GM13976 (cell line): ENCODE data around the gene CTBP1.

ENCODE experiments used
- DNase-seq: peaks from one replicate; pipeline ENCODE4 v3.0.0; 2012; ENCODE audit warnings: low spot score
- CTCF ChIP-seq: IDR thresholded peaks from 2 replicates; pipeline ENCODE4 v1.5.1; 2012; ENCODE audit warnings: borderline replicate concordance, mild to moderate bottlenecking; ENCODE audit not compliant: insufficient read depth; ENCODE audit errors: extremely low read depth, missing control alignments, control extremely low read depth
- in situ Hi-C: fragments of 300-500 bp; cut with MboI; formaldehyde crosslinking; loops from one replicate; pipeline ENCODE4 v1.12.0; 2022; ENCODE audit warnings: low sequenced_read_pairs, mixed read lengths, inconsistent platforms; ENCODE audit not compliant: unreplicated experiment

The CTBP1 gene

GRCh38 chr4:1231637-1232360 lies 17.1 kb downstream of the CTBP1 start:
- DNase-seq, result no peak
- TF ChIP-seq CTCF, result no peak
- in situ Hi-C loops, result no loop called here

GRCh38 chr4:1230971-1231636 lies 17.8 kb downstream of the CTBP1 start:
- no peak for DNase-seq
- no peak for TF ChIP-seq CTCF
- in situ Hi-C loops, result no loop called here

DNA sequence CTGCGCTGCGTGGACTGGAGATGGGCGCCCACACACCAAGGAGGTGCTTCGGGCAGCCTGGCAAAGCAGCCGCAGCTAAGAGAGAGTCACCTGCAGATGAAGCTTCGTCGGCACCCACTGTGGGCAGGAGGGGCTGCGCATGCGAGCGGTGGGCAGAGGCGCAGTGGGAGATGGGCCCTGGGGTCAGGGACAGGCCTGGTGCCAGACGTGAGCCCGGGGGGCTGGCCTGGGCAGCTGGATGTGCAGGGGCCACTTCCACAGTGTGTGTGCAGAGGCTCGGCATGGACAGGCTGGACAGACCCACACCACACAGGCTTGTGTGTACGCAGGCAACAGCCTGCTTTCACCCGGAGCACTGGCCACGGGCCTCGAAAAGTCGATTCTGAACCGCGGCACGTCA lies 18.6 kb downstream of the CTBP1 start:
- DNase-seq, result no peak
- no peak for TF ChIP-seq CTCF
- in situ Hi-C loops, result no loop called here

GRCh38 chr4:1229117-1229849 lies 19.6 kb downstream of the CTBP1 start:
- no peak for DNase-seq
- in situ Hi-C loops, result no loop called here
- TF ChIP-seq CTCF, result no peak

GRCh38 chr4:1227816-1228215 lies 21.1 kb downstream of the CTBP1 start:
- TF ChIP-seq CTCF, result no peak
- DNase-seq, result no peak
- in situ Hi-C loops, result no loop called here

DNA sequence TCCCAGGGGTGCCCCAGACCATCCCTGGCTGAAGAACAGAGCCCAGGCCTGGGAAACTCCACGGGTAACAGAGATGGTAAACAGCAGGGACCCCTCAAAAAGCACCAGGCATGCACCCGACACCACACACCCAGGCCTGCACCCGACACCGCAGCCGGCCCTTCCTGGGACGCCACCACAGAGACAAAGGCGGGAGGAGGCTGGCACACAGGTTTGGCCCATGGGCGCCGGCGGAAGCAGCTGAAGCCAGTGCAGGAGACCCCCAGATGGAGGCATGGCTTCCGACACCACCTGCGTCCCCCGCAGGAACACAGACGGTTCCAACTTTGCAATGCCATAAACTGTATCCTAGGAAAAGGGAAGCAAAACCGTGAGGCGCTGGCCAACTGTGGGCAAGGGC lies 22.3 kb downstream of the CTBP1 start:
- DNase-seq, result no peak
- TF ChIP-seq CTCF, result no peak
- in situ Hi-C loops, result no loop called here
